Stimulated activated CD8-positive, alpha-beta memory T cell treated with anti-CD3 and anti-CD28 coated beads, Interleukin-4, amount 100 ng/mL, for 1 hour (primary cell): ENCODE measurements around the gene STRADB.
"Not testable (repeated sequence)": the region's sequence is repeated elsewhere in the genome, so short reads cannot be mapped to it uniquely, and the experiment has no call there.

Source experiments
- DNase-seq, 2 donors: peaks; one replicate each; pipeline ENCODE4 v3.0.0-alpha.2; 2020; ENCODE audit warnings: low read depth in 2 of 2, low spot score in 1 of 2

STRADB gene

GRCh38 chr2:201466050-201466675 lies 14.6 kb downstream of the STRADB start:
- no peak for DNase-seq

GRCh38 chr2:201467666-201468065 lies 16.1 kb downstream of the STRADB start:
- no peak for DNase-seq

GRCh38 chr2:201470821-201471731 lies 19.5 kb downstream of the STRADB start:
- DNase-seq = no peak

GRCh38 chr2:201471732-201472393 lies 20.3 kb downstream of the STRADB start:
- DNase-seq = no peak

GRCh38 chr2:201472411-201472810 lies 20.9 kb downstream of the STRADB start:
- DNase-seq = no peak

- DNase-seq = no peak
Measured at GRCh38 chr2:201482543-201482942, 31.0 kb downstream of the STRADB start.

GRCh38 chr2:201483342-201483741 lies 31.8 kb downstream of the STRADB start:
- no peak for DNase-seq

GRCh38 chr2:201483758-201484157 lies 32.2 kb downstream of the STRADB start:
- not testable (repeated sequence) for DNase-seq

GRCh38 chr2:201484805-201485204 lies 33.3 kb downstream of the STRADB start:
- DNase-seq = no peak

GRCh38 chr2:201490291-201490690 lies 38.8 kb downstream of the STRADB start:
- DNase-seq = no peak

GRCh38 chr2:201496785-201497184 lies 45.2 kb downstream of the STRADB start:
- no peak for DNase-seq

- no peak for DNase-seq
Measured at GRCh38 chr2:201500534-201500933, 49.0 kb downstream of the STRADB start.

- DNase-seq = no peak
Measured at GRCh38 chr2:201502713-201503112, 51.2 kb downstream of the STRADB start.

GRCh38 chr2:201507725-201508124 lies 56.2 kb downstream of the STRADB start:
- no peak for DNase-seq

- DNase-seq = no peak
Measured at GRCh38 chr2:201513271-201513670, 61.7 kb downstream of the STRADB start.

GRCh38 chr2:201515573-201516246 lies 64.2 kb downstream of the STRADB start:
- DNase-seq = no peak

- DNase-seq = no peak
Measured at GRCh38 chr2:201517094-201517493, 65.6 kb downstream of the STRADB start.

- DNase-seq = no peak
Measured at GRCh38 chr2:201520201-201520600, 68.7 kb downstream of the STRADB start.

GRCh38 chr2:201522965-201523364 lies 71.4 kb downstream of the STRADB start:
- DNase-seq = no peak

GRCh38 chr2:201523506-201523905 lies 72.0 kb downstream of the STRADB start:
- no peak for DNase-seq
